Motor neuron (in vitro differentiated cells): ENCODE measurements around the gene SAMD10. TPM values are rescaled to one million over a fixed set of nuclear protein-coding genes. Genes with fewer than 3 reads are reported as not detected.
A peak's percentile ranks its signal among the peaks of the same experiment; 100 is the strongest.

Experiments used
- ATAC-seq, 8 experiments: fragments of 200-7000 bp; cut with Tn5 transposase; replicated peaks in 6 of 8; 2 replicates each; pipeline ENCODE4 v1.8.0; 2021; ENCODE audit warnings: mild to moderate bottlenecking in 8 of 8, moderate library complexity in 8 of 8
- H3K27ac ChIP-seq, 2 donors: fragments of 250-450 bp; sonication (Bioruptor Pico); 2 replicates each; pipeline ENCODE4 v1.9.0; 2021; ENCODE audit warnings: antibody characterized with exemption in 2 of 2, mild to moderate bottlenecking in 2 of 2, moderate library complexity in 1 of 2
- H3K4me1 ChIP-seq, 2 donors: fragments of 250-450 bp; sonication (Bioruptor Pico); replicated peaks in 1 of 2; 2 replicates each; pipeline ENCODE4 v1.6.1; 2021; ENCODE audit warnings: antibody characterized with exemption in 2 of 2, mild to moderate bottlenecking in 2 of 2, moderate library complexity in 1 of 2
- H3K4me3 ChIP-seq, 5 donors: fragments of 250-450 bp; sonication (Bioruptor Pico); 2 replicates each; pipeline ENCODE4 v1.9.0; 2021; ENCODE audit warnings: antibody characterized with exemption in 5 of 5, mild to moderate bottlenecking in 5 of 5, moderate library complexity in 4 of 5
- WGBS, 10 experiments: fragments of 450-650 bp; shearing (Covaris generic); methylation state at CpG; one replicate each; pipeline ENCODE4 v1.0.0; 2022; 5-methylcytosine and 5-hydroxymethylcytosine counted together
- in situ Hi-C, 9 experiments: fragments of 400-800 bp; cut with MboI; loops; one replicate each; pipeline ENCODE4 v1.15.0; 2021; ENCODE audit warnings: low sequenced_read_pairs in 9 of 9, low pct_unique_long_range_greater_than_20kb in 2 of 9; ENCODE audit not compliant: unreplicated experiment in 9 of 9
- total RNA-seq, 8 experiments: library from RNA; unstranded; fragments of 300-600 nt; gene quantifications; 2 replicates each; pipeline versions ENCODE4 v1.2.3 to v1.2.4, GENCODE V29; 2022

SAMD10 gene
- total RNA-seq, 8 experiments from 2014 or later = 0.51 to 9.5 (median 6.1) TPM

- 80 to 100% (median 89%) methylated on average over 1 to 3 of the region's 16 CpGs; no CpG with 5 or more reads in 6 of the 10 experiments for WGBS, 10 experiments
- ATAC-seq = no peak
- in situ Hi-C loops = no loop called here
- Histone ChIP-seq H3K4me1 (no peaks in the 10 kb centered on the region), H3K4me3 (no peak overlapping the region), H3K27ac (no peak overlapping the region)
These were observed 31.9 kb upstream of the SAMD10 start for GRCh38 chr20:64011366-64011779.

- no peak overlapping the region for H3K27ac ChIP-seq
- 0 to 97% (median 83%) methylated on average over 1 to 5 of the region's 8 CpGs; no CpG with 5 or more reads in 3 of the 10 experiments for WGBS, 10 experiments
- H3K4me1 ChIP-seq = no peaks in the 10 kb centered on the region
- H3K4me3 ChIP-seq = no peak overlapping the region
- in situ Hi-C loops = no loop called here
- ATAC-seq = peak in 3 of 8 experiments; percentile 37 to 85 (median 37)
These were observed 31.3 kb upstream of the SAMD10 start for GRCh38 chr20:64010711-64011237.

GRCh38 chr20:64009811-64010387, 30.5 kb upstream of the SAMD10 start:
- in situ Hi-C loops = no loop called here
- H3K27ac ChIP-seq = no peak overlapping the region
- H3K4me1 ChIP-seq = no peaks in the 10 kb centered on the region
- WGBS, 10 experiments = 73 to 96% (median 83%) methylated on average over 2 to 11 of the region's 13 CpGs; no CpG with 5 or more reads in 2 of the 10 experiments
- no peak for ATAC-seq
- H3K4me3 ChIP-seq = no peak overlapping the region

- 93 to 100% (median 100%) methylated on average over 1 to 2 of the region's 3 CpGs; no CpG with 5 or more reads in 6 of the 10 experiments for WGBS, 10 experiments
- Histone ChIP-seq H3K4me3 (no peak overlapping the region), H3K27ac (no peak overlapping the region), H3K4me1 (no peaks in the 10 kb centered on the region)
- ATAC-seq = no peak
- in situ Hi-C loops = no loop called here
These were observed 27.5 kb upstream of the SAMD10 start for GRCh38 chr20:64006902-64007301.

- Histone ChIP-seq H3K4me1 (no peaks in the 10 kb centered on the region), H3K27ac (no peak overlapping the region), H3K4me3 (no peak overlapping the region)
- no peak for ATAC-seq
- in situ Hi-C loops = no loop called here
- WGBS, 10 experiments = 20 to 98% (median 92%) methylated on average over 1 to 9 of the region's 10 CpGs; no CpG with 5 or more reads in 5 of the 10 experiments
These were observed 27.0 kb upstream of the SAMD10 start for GRCh38 chr20:64006490-64006889.

GRCh38 chr20:64005394-64005793, 26.0 kb upstream of the SAMD10 start:
- no peaks in the 10 kb centered on the region for H3K4me1 ChIP-seq
- ATAC-seq = no peak
- H3K27ac ChIP-seq = no peak overlapping the region
- in situ Hi-C loops = no loop called here
- 80 to 100% (median 97%) methylated on average over 2 to 6 of the region's 6 CpGs; no CpG with 5 or more reads in 3 of the 10 experiments for WGBS, 10 experiments
- no peak overlapping the region for H3K4me3 ChIP-seq

- in situ Hi-C loops = no loop called here
- no peak overlapping the region for H3K4me3 ChIP-seq
- WGBS, 10 experiments = 42 to 100% (median 80%) methylated on average over 1 to 4 of the region's 7 CpGs; no CpG with 5 or more reads in 1 of the 10 experiments
- peak in 3 of 8 experiments; percentile 86 to 99 (median 97) for ATAC-seq
- no peak overlapping the region for H3K27ac ChIP-seq
- no peaks in the 10 kb centered on the region for H3K4me1 ChIP-seq
These were observed 24.7 kb upstream of the SAMD10 start for GRCh38 chr20:64003960-64004725.

- WGBS, 10 experiments = 22 to 100% (median 91%) methylated on average over 1 to 11 of the region's 11 CpGs; no CpG with 5 or more reads in 2 of the 10 experiments
These were observed 22.2 kb upstream of the SAMD10 start for GRCh38 chr20:64001607-64002011.

GRCh38 chr20:64000906-64001305, 21.5 kb upstream of the SAMD10 start:
- in situ Hi-C loops = no loop called here
- no peak overlapping the region for H3K4me3 ChIP-seq
- H3K27ac ChIP-seq = no peak overlapping the region
- 80 to 100% (median 96%) methylated on average over 1 to 6 of the region's 12 CpGs; no CpG with 5 or more reads in 3 of the 10 experiments for WGBS, 10 experiments
- no peaks in the 10 kb centered on the region for H3K4me1 ChIP-seq
- ATAC-seq = no peak

More at GRCh38 chr20:64001607-64002011, 22.2 kb upstream of the SAMD10 start:
- ATAC-seq = no peak
- in situ Hi-C loops = no loop called here
- Histone ChIP-seq H3K27ac (no peak overlapping the region), H3K4me1 (no peaks in the 10 kb centered on the region), H3K4me3 (no peak overlapping the region)

- 88 to 100% (median 98%) methylated on average over 3 to 8 of the region's 14 CpGs; no CpG with 5 or more reads in 6 of the 10 experiments for WGBS, 10 experiments
- ATAC-seq = no peak
- Histone ChIP-seq H3K27ac (no peak overlapping the region), H3K4me1 (peaks cover 18 to 23% of the 10 kb centered on the region in 2 donors), H3K4me3 (no peak overlapping the region)
- in situ Hi-C loops = no loop called here
These were observed 3.5 kb upstream of the SAMD10 start for GRCh38 chr20:63982937-63983336.

- in situ Hi-C loops = no loop called here
- peak; percentile 64 to 93 (median 76) for ATAC-seq
- Histone ChIP-seq H3K4me3 (peak within 1 kb of the TSS; percentile 75 to 97 (median 89)), H3K27ac (peak within 1 kb of the TSS; percentile 92 to 96), H3K4me1 (peaks cover 18 to 23% of the 10 kb centered on the region in 2 donors)
- WGBS, 10 experiments = 0% methylated on average over 5 to 17 of the region's 75 CpGs; no CpG with 5 or more reads in 7 of the 10 experiments
These were observed 1.6 kb upstream of the SAMD10 start, which contains the start of gene PRPF6 for GRCh38 chr20:63980806-63981728. Gene PRPF6 (plus strand): TSS chr20:63981132. CDS start chr20:63981246, 114 bp downstream.

GRCh38 chr20:63980317-63980805, 919 bp upstream of the SAMD10 start:
- in situ Hi-C loops = no loop called here
- H3K4me3 ChIP-seq = peak overlapping the region; percentile 75 to 97 (median 89)
- H3K4me1 ChIP-seq = peaks cover 18 to 23% of the 10 kb centered on the region in 2 donors
- peak in 5 of 8 experiments; percentile 5 to 22 (median 10) for ATAC-seq
- 41 to 91% (median 67%) methylated on average over 3 to 4 of the region's 15 CpGs; no CpG with 5 or more reads in 6 of the 10 experiments for WGBS, 10 experiments
- H3K27ac ChIP-seq = peak overlapping the region; percentile 40 to 96
